Breast epithelium (tissue), 4 donors: ENCODE results near the gene SNUPN. TPM values are rescaled to one million over a fixed set of nuclear protein-coding genes. Genes with fewer than 3 reads are reported as not detected.
"Not testable (repeated sequence)": the region's sequence is repeated elsewhere in the genome, so short reads cannot be mapped to it uniquely, and the experiment has no call there.

Experiments used
- DNase-seq, 2 donors: peaks; one replicate each; pipeline ENCODE4 v3.0.0-alpha.2; 2019; ENCODE audit warnings: low spot score in 2 of 2
- H3K27ac ChIP-seq, 2 donors: fragments of 200-600 bp; sonication (generic) in 1 of 2; one replicate each; pipeline ENCODE4 v1.5.1; 2016 to 2019; ENCODE audit warnings: mild to moderate bottlenecking in 1 of 2
- H3K27me3 ChIP-seq, 2 donors: fragments of 200-600 bp; sonication (generic) in 1 of 2; one replicate each; pipeline versions ENCODE4 v1.5.1 to v1.6.0; 2017 to 2019; ENCODE audit warnings: control low read depth in 1 of 2, mild to moderate bottlenecking in 1 of 2
- H3K36me3 ChIP-seq: fragments of 200-600 bp; one replicate; pipeline ENCODE4 v1.5.1; 2019
- H3K4me1 ChIP-seq, 2 donors: fragments of 200-600 bp; sonication (generic); one replicate each; pipeline ENCODE4 v1.5.1; 2016 to 2019; ENCODE audit warnings: control low read depth in 1 of 2
- H3K4me3 ChIP-seq, 3 donors: fragments of 200-600 bp; sonication (generic); 1 replicate in 2 of 3; 2 replicates in 1 of 3; pipeline ENCODE4 v1.5.1; 2016 to 2019; ENCODE audit warnings: mild to moderate bottlenecking in 3 of 3, moderate library complexity in 2 of 3
- H3K9me3 ChIP-seq, 2 donors: fragments of 200-600 bp; sonication (generic) in 1 of 2; one replicate each; pipeline ENCODE4 v1.5.1; 2016 to 2019; ENCODE audit warnings: control low read depth in 1 of 2
- POLR2A ChIP-seq: fragments of 450-650 bp; IDR thresholded peaks from one replicate; pipeline ENCODE4 v1.6.1; 2016; ENCODE audit warnings: antibody characterized with exemption, mild to moderate bottlenecking, moderate library complexity
- POLR2AphosphoS5 ChIP-seq, 3 donors: sonication (generic); formaldehyde crosslinking; IDR thresholded peaks; one replicate each; pipeline ENCODE4 v1.6.1; 2017; ENCODE audit warnings: antibody characterized with exemption in 3 of 3
- intact Hi-C: fragments of 100-400 bp; cut with DNase I; formaldehyde crosslinking; loops from one replicate; pipeline ENCODE4 v1.15.1; 2023; ENCODE audit warnings: low total_unique reads
- total RNA-seq, 3 donors: library from RNA; depleted of rRNA; stranded (reverse); fragments of >200 nt; gene quantifications; one replicate each; pipeline ENCODE4 v1.1.0, GENCODE V29; 2016
- TF ChIP-seq, protein P1 (sequence below), 3 donors: fragments of 450-650 bp; IDR thresholded peaks; one replicate each; pipeline ENCODE4 v1.5.1; 2016 to 2017; ENCODE audit warnings: antibody characterized with exemption in 3 of 3, mild to moderate bottlenecking in 3 of 3, moderate library complexity in 3 of 3

Gene SNUPN
- total RNA-seq, 3 donors from 2014 or later = 19.8 to 24.9 (median 23.6) TPM

DNA sequence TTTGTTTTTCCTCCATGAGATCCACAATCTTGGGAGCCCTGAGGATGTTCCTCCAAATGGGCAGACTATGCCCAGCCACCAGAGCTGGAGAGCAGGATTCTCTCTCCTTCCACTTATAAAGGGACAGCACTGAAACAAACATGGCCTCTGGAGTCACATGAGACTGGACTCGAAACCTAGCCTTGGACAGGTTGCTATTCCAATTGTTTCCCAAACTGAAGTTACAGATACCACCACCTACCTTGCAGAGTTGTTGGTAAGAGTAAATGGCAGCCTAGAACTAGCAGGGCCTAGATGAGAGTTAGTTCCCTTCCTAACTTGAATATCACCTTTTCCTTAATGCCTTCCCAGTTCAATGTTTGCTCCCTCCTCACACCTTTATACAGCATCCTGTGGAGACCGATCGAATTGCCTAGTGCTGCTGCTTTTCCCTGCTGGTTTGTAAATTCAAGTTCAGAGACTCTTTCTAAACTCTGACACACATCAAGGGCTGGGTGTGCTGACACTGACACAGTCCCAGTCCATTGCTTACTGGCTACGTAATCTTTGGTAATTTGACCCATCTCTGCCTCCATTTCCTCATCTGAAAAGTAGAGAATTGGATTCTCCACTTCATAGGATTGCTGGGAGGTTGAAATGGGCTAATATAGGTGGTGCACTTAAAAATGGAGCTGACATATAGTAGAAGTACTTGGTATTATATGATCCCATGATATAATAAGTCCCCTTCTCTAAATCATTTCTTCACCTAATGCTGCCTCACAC, 11.9 kb upstream of the SNUPN start:
- H3K36me3 ChIP-seq = no peaks in the 10 kb centered on the region
- peak overlapping the region in 2 of 3 donors; percentile 83 to 96 for H3K4me3 ChIP-seq
- H3K9me3 ChIP-seq = no peaks in the 10 kb centered on the region
- no peak for DNase-seq
- no peaks in the 10 kb centered on the region for H3K27me3 ChIP-seq
- peak overlapping the region; percentile 87 to 94 for H3K27ac ChIP-seq
- TF ChIP-seq POLR2A (no peak), POLR2AphosphoS5 (IDR thresholded peaks at IDR 0.05) (no peak)
- TF ChIP-seq, protein P1, sequence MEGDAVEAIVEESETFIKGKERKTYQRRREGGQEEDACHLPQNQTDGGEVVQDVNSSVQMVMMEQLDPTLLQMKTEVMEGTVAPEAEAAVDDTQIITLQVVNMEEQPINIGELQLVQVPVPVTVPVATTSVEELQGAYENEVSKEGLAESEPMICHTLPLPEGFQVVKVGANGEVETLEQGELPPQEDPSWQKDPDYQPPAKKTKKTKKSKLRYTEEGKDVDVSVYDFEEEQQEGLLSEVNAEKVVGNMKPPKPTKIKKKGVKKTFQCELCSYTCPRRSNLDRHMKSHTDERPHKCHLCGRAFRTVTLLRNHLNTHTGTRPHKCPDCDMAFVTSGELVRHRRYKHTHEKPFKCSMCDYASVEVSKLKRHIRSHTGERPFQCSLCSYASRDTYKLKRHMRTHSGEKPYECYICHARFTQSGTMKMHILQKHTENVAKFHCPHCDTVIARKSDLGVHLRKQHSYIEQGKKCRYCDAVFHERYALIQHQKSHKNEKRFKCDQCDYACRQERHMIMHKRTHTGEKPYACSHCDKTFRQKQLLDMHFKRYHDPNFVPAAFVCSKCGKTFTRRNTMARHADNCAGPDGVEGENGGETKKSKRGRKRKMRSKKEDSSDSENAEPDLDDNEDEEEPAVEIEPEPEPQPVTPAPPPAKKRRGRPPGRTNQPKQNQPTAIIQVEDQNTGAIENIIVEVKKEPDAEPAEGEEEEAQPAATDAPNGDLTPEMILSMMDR (IDR thresholded peaks at IDR 0.05) = no peak
- peaks cover 0 to 13% of the 10 kb centered on the region in 2 donors for H3K4me1 ChIP-seq
- intact Hi-C loops = no loop called here

DNA sequence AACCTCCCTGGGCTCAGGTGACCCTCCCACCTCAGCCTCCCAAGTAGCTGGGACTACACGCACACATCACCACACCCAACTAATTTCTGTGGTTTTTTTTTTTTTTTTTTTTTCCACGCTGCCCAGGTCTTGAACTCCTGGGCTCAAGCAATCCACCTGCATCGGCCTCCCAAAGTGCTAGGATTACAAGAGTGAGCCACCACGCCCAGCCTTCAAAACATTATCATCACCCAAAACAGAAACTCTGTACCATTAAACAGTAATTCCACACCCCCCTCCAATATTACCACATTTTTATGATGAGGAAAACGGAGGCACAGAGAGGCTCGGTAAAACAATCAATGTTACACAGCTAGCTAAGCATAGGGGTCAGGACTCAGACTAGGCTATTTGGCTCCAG, 10.5 kb upstream of the SNUPN start:
- Histone ChIP-seq H3K27me3 (no peaks in the 10 kb centered on the region), H3K36me3 (no peaks in the 10 kb centered on the region), H3K4me3 (no peak overlapping the region), H3K27ac (no peak overlapping the region), H3K4me1 (peaks cover 0 to 13% of the 10 kb centered on the region in 2 donors), H3K9me3 (no peaks in the 10 kb centered on the region)
- intact Hi-C loops = no loop called here
- TF ChIP-seq POLR2AphosphoS5 (IDR thresholded peaks at IDR 0.05) (no peak), POLR2A (no peak)
- TF ChIP-seq, protein P1 (IDR thresholded peaks at IDR 0.05) = no peak
- DNase-seq = no peak

DNA sequence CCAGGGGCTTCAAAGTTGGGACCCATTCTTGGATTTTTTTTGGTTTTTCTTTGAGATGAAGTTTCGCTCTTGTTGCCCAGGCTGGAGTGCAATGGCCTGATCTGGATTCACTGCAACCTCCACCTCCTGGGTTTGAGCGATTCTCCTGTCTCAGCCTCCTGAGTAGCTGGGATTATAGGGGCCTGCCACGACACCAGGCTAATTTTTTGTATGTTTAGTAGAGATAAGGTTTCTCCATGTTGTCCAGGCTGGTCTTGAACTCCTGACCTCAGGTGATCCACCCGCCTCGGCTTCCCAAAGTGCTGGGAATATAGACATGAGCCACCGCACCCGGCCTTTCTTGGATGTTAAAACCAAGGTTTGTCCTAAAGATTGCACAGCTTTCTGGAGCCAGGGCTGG, 8.4 kb upstream of the SNUPN start:
- H3K27ac ChIP-seq, H3K4me3 ChIP-seq, intact Hi-C loops, H3K9me3 ChIP-seq, H3K36me3 ChIP-seq, H3K27me3 ChIP-seq, DNase-seq: not testable (repeated sequence)
- H3K4me1 ChIP-seq = peaks cover 0 to 13% of the 10 kb centered on the region in 2 donors

DNA sequence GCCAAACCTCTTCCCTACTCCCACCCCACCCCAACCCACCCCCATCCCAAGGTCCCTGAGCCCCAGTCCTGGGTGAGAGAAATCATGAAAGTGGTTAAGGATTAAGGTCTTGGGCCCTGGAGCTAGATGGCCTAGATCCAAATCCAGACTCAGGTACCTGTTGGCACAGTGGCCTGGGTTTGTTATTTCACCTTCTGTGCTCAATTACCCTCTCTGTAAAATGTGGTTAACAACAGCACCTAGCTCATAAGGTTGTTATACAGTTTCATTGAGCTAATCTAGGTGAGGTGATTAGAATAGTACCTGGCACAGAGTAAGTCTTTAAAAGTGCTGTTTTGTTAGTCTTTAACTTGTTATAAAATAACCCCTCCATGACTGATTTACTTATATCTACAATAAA, 6.4 kb upstream of the SNUPN start:
- no peak for TF ChIP-seq POLR2AphosphoS5 (IDR thresholded peaks at IDR 0.05)
- no peak for TF ChIP-seq POLR2A
- TF ChIP-seq, protein P1 (IDR thresholded peaks at IDR 0.05) = no peak
- Histone ChIP-seq H3K4me1 (no peaks in the 10 kb centered on the region), H3K27ac (no peak overlapping the region), H3K36me3 (no peaks in the 10 kb centered on the region), H3K4me3 (no peak overlapping the region), H3K27me3 (no peaks in the 10 kb centered on the region), H3K9me3 (no peaks in the 10 kb centered on the region)
- intact Hi-C loops = no loop called here
- no peak for DNase-seq

DNA sequence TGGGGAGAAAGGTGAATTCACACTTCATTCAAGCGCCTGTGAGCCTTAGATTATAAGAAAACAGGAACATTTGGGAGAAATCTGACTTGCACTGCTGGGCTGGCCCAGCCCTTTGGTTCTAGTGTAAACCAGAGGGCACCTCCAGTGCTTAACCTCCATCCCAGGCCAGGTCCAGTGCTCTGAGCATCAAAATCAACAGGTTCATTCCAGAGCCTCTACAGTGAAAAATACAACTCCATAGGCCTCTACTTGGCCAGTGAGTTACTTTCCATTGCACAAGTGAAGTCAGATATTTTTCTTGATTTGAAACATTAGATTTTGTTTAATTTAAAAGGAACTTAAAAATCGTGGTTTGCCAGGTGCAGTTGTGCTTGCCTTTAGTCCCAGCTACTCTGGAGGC, 3.0 kb downstream of the SNUPN start:
- Histone ChIP-seq H3K27me3 (no peaks in the 10 kb centered on the region), H3K27ac (peak overlapping the region in 1 of 2 donors; percentile 67), H3K36me3 (no peaks in the 10 kb centered on the region), H3K4me1 (peaks cover 0 to 5% of the 10 kb centered on the region in 2 donors), H3K4me3 (no peak overlapping the region), H3K9me3 (no peaks in the 10 kb centered on the region)
- no peak for DNase-seq
- intact Hi-C loops = no loop called here
- TF ChIP-seq POLR2A = no peak
- no peak for TF ChIP-seq POLR2AphosphoS5 (IDR thresholded peaks at IDR 0.05)
- TF ChIP-seq, protein P1 (IDR thresholded peaks at IDR 0.05) = no peak
